Measurements from ENCODE around the gene IQCB1.

IQCB1 gene

GRCh38 chr3:121740896-121741295, 94.0 kb downstream of the IQCB1 start:
- DNase-seq, result no peak

- no peak for DNase-seq
Measured at GRCh38 chr3:121739902-121740301, 95.0 kb downstream of the IQCB1 start.

- DNase-seq, result no peak
Measured at GRCh38 chr3:121737644-121738043, 97.2 kb downstream of the IQCB1 start.

- no peak for DNase-seq
Measured at GRCh38 chr3:121736112-121736511, 98.7 kb downstream of the IQCB1 start.

GRCh38 chr3:121735047-121735696, 99.7 kb downstream of the IQCB1 start:
- DNase-seq, result no peak

GRCh38 chr3:121730940-121731687, 103.7 kb downstream of the IQCB1 start:
- no peak for DNase-seq

GRCh38 chr3:121724130-121724529, 110.7 kb downstream of the IQCB1 start:
- DNase-seq, result no peak

- DNase-seq, result no peak
Measured at GRCh38 chr3:121723485-121723884, 111.4 kb downstream of the IQCB1 start.

GRCh38 chr3:121722411-121722810, 112.4 kb downstream of the IQCB1 start:
- DNase-seq, result no peak

GRCh38 chr3:121720163-121720562, 114.7 kb downstream of the IQCB1 start:
- no peak for DNase-seq

All from cerebellar nuclear complex (tissue), 1 donor.